A673 (cell line): ENCODE data around the gene AURKAIP1.

Source experiments
- CTCF ChIP-seq: fragments of 300-800, 200-600 bp; sonication (generic); conservative IDR thresholded peaks from 2 replicates; pipeline ENCODE4 v1.5.1; 2017; ENCODE audit warnings: low read depth, mild to moderate bottlenecking, antibody characterized with exemption, low read length, moderate library complexity, mixed read lengths
- EZH2 ChIP-seq: fragments of 200-600 bp; sonication (generic); IDR thresholded peaks from 2 replicates; pipeline ENCODE4 v1.6.1; 2017; ENCODE audit warnings: borderline replicate concordance, low read depth, mild to moderate bottlenecking, mixed read lengths, antibody characterized with exemption, low read length; ENCODE audit not compliant: poor library complexity, severe bottlenecking

DNA sequence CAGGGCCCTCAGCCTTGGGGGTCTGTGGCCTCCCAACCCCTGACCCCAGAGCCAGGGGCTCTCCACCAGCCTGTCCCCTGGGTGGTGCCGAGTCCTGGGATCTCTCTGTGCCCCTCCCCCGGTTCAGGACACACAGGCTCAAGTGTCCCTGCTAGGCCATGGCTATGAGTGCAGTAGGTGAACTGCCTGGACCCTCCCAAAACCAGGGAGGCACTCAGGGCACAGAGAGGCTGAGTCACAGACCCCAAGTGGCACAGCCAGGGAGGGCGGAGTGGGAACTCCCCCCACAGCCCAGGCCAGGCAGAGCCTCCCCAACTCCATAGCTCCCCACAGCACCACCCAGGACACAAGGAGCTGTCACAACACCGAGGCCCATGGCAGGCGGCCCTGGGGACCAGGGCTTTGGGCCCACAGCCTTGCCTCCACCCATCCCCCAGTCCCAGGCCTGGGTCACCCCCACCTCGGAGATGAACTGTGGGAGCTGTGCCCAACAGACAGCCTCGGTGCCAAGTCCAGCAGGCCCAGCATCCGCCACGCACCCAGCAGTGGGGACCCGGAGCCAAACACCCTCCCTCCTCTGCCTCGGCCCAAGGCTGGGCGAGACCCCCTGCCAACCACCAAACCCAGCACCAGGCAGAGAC, 29.0 kb downstream of the AURKAIP1 start:
- TF ChIP-seq CTCF (no peak), EZH2 (no peak)
